ENCODE results near the gene RUFY4. TPM values are rescaled to one million over a fixed set of nuclear protein-coding genes. Genes with fewer than 3 reads are reported as not detected.
"Not testable (repeated sequence)": the region's sequence is repeated elsewhere in the genome, so short reads cannot be mapped to it uniquely, and the experiment has no call there.

RUFY4 gene, protein sequence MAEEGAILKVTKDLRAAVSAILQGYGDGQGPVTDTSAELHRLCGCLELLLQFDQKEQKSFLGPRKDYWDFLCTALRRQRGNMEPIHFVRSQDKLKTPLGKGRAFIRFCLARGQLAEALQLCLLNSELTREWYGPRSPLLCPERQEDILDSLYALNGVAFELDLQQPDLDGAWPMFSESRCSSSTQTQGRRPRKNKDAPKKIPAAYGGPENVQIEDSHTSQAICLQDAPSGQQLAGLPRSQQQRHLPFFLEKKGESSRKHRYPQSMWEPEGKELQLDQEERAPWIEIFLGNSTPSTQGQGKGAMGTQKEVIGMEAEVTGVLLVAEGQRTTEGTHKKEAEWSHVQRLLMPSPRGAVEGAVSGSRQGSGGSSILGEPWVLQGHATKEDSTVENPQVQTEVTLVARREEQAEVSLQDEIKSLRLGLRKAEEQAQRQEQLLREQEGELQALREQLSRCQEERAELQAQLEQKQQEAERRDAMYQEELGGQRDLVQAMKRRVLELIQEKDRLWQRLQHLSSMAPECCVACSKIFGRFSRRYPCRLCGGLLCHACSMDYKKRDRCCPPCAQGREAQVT
- under 1 TPM in 1 of 2 donors, not detected in 1; 0.77 TPM for total RNA-seq
- total RNA-seq = 0 to 0.15 reads per million in 2 donors

DNA sequence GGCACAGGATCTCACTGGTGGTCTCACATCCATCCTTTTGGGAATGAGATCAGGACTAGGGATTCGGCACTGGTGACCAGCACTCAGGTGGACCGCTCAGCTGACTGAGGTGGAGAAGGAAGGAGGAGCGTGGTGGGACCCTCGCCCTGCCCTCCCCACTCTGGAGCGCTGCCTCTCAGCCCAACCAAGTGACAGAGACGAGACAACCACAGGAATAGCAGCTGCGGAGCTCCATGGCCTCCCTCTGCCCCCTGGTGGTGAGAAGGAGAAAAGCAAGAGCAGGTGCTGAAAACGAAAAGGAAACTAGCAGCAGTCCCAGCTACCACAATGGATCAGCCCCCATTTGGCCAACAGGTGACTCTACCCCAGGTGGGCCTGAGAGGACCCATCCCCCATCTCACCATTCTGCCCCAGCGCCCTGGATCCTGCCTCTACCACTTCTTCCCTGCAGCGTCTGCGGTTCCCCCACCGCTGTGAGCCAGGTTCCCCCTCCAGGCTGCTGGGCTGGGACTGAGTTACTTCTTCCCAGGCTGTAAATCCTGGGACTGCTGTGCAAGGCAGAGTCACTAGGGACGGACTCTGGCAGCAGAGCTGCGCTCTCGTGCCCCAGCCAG lies at the start of gene RUFY4:
Gene RUFY4 (plus strand): TSS at position 533 of the 614 bp plus-strand sequence. CDS start 1,353 bp downstream, outside the sequence.
- Mint-ChIP-seq H3K27ac (peak within 1 kb of the TSS; percentile 27), H3K4me1 (peaks cover 13% of the 10 kb centered on the region), H3K27me3 (peaks cover 47% of the 10 kb centered on the region), H3K4me3 (peak within 1 kb of the TSS; percentile 63)
- not testable (repeated sequence) for H3K9me3 ChIP-seq (ENCODE audit: control insufficient read depth, low read length, poor library complexity, severe bottlenecking); H3K36me3 Mint-ChIP-seq (ENCODE audit: low read depth)
- peak in 2 of 3 donors; percentile 38 to 50 for DNase-seq
- ATAC-seq = peak; percentile 93

DNA sequence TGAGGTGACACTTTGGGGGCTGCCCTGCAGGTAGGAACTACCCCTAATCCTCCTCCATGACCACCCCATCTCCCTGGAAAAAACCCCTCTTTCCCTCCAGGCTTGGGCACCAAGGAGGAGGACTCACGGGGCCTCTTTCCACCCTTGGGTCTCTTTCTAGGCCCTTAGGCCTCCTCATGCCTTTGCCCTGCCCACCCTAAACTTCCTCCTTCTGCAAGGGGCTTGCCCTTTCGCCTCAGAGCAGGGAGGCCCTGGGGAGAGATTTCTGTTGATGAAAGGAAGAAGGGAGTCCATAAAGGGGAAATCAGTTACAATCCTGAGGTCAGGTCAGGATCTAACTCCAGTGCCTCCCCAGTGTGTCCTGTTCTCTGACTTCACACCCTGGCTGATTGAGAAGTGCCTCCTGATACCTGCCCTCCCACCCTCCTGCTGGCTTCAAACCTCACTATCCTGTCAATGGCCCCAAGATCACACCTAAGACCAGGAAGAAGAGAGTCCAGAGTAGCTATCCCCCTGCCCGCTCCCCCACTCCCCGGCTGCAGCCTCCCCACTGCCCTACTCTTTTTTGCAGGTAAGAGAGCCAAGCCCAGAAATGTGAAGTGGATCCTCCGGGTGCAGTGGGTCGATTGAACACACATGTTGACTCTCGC lies 49.5 kb upstream of the RUFY4 start:
- peaks cover 4% of the 10 kb centered on the region for H3K4me1 Mint-ChIP-seq
- H3K36me3 Mint-ChIP-seq (ENCODE audit: low read depth) = no peaks in the 10 kb centered on the region
- DNase-seq (no peak), ATAC-seq (no peak)
- H3K9me3 ChIP-seq (ENCODE audit: control insufficient read depth, low read length, poor library complexity, severe bottlenecking) = no peaks in the 10 kb centered on the region
- no peak overlapping the region for H3K4me3 Mint-ChIP-seq
- no peak overlapping the region for H3K27ac Mint-ChIP-seq
- peaks cover 11% of the 10 kb centered on the region for H3K27me3 Mint-ChIP-seq

DNA sequence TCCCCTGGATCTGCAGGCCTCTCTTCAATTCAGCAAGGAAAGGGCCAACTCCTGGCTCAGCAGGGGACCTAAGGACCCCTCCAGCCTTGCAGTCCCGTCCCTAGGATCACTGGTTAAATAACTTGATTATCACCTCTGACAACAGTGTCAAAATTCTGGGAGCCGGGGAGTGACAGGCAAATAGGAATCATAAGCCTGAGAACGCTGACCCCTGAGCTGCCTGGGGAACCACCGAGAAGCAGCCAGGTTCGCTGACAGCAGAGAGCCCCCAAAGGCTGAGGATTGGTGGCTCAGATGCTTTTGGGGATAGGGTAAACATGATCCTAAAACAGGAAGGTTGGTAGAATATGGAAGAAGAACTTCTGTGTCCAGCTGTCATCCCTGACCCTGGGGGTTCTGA lies 48.8 kb upstream of the RUFY4 start:
- ATAC-seq (no peak), DNase-seq (no peak)
- Mint-ChIP-seq H3K36me3 (ENCODE audit: low read depth) (no peaks in the 10 kb centered on the region), H3K27ac (no peak overlapping the region), H3K4me3 (no peak overlapping the region), H3K27me3 (peaks cover 8% of the 10 kb centered on the region), H3K4me1 (peaks cover 4% of the 10 kb centered on the region)
- H3K9me3 ChIP-seq (ENCODE audit: control insufficient read depth, low read length, poor library complexity, severe bottlenecking) = no peaks in the 10 kb centered on the region

DNA sequence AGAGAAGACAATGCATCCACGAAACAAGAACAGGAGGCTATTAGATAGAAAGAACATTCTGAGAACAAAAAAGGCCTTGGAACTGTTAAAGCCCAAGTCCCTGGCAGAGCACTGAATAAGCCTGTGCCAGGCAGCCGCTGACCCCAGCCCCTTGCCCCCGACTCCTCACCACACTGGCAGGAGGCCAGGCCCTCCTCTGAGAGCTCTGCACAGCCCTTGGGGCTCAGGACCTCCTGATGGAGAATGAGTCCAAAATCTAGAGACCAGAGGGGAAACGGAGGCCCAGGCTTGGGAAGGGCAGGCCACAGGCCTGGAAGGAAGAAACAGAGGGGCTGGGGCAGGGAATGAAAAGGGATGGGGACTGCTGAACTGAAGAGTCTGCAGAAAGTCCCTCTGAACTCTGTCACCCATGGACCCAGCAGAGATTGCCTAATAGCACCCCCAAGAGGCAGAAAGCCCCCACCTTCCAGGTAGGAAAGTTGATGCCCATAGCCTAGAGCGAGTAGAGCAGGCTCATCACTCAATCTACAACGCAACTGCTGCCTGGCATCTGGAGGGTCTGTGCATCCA lies 48.0 kb upstream of the RUFY4 start:
- Mint-ChIP-seq H3K36me3 (ENCODE audit: low read depth) (no peaks in the 10 kb centered on the region), H3K27ac (no peak overlapping the region), H3K27me3 (peaks cover 8% of the 10 kb centered on the region), H3K4me1 (peaks cover 5% of the 10 kb centered on the region), H3K4me3 (no peak overlapping the region)
- DNase-seq = no peak
- H3K9me3 ChIP-seq (ENCODE audit: control insufficient read depth, low read length, poor library complexity, severe bottlenecking) = no peaks in the 10 kb centered on the region
- ATAC-seq = no peak

DNA sequence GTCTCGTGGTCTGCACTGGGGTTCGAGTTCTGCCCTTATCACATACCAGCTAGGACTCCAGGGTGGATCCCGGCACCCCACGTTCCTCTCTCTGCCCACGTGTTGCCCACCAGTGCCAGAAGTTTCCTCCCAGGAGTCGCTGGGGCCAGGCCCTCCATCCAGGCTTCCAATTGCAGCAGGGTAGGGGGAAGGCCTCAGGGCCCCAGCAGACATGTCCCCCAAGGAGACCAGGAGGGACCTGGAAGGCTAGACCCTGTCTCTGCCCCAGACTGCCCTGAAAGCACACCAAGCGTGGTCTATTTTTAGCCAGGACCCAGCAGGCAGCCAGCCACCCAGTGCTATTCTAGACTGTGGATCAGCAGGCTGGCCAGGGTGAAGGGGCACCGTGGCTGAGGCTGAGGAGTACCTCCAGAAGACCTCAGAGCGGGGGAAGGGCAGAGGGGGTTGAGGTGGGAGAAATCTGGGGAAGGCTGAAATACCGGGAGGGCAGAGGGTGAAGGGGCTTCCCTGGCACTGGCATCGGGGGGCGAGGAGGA lies 47.4 kb upstream of the RUFY4 start:
- peaks cover 5% of the 10 kb centered on the region for H3K4me1 Mint-ChIP-seq
- no peaks in the 10 kb centered on the region for H3K36me3 Mint-ChIP-seq (ENCODE audit: low read depth)
- ATAC-seq (no peak), DNase-seq (no peak)
- peaks cover 4% of the 10 kb centered on the region for H3K27me3 Mint-ChIP-seq
- H3K27ac Mint-ChIP-seq = no peak overlapping the region
- H3K9me3 ChIP-seq (ENCODE audit: control insufficient read depth, low read length, poor library complexity, severe bottlenecking) = no peaks in the 10 kb centered on the region
- H3K4me3 Mint-ChIP-seq = no peak overlapping the region

DNA sequence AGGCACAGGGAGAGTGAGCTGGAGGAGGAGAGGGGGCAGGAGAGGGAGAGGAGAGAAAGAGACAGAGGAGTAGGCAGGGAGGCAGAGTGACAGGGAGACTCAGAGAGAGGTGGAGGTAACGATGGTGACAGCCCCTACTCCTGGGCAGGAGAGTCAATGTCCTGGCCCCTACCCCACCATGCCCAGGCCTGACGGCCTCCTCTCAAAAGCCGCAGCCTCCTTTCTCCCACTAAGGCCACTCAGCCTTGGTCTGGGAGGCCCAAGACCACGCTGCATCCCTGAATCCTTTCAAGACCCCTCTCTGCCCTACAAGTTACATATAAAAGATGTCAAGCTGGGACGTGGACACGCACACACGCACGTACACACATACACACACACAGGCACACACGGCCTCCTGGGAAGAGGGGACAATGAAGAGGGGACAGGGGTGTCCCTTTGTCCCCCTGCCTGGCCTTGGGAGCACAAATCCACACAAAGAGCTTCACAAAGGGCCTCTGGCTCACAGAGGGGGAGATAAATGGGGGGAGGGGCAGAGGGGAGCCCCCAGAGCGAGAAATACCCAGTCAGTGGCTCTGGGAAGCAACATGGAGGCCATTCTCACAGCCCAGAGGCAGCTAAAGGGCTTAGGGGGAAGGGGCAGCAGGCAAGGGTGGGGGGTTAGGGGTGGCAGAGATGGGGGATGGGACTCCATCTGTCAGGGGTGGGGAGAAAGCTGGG lies 46.8 kb upstream of the RUFY4 start:
- H3K27me3 Mint-ChIP-seq = peaks cover 4% of the 10 kb centered on the region
- peaks cover 4% of the 10 kb centered on the region for H3K4me1 Mint-ChIP-seq
- ATAC-seq (no peak), DNase-seq (no peak)
- no peak overlapping the region for H3K4me3 Mint-ChIP-seq
- H3K9me3 ChIP-seq (ENCODE audit: control insufficient read depth, low read length, poor library complexity, severe bottlenecking) = no peaks in the 10 kb centered on the region
- no peaks in the 10 kb centered on the region for H3K36me3 Mint-ChIP-seq (ENCODE audit: low read depth)
- no peak overlapping the region for H3K27ac Mint-ChIP-seq

DNA sequence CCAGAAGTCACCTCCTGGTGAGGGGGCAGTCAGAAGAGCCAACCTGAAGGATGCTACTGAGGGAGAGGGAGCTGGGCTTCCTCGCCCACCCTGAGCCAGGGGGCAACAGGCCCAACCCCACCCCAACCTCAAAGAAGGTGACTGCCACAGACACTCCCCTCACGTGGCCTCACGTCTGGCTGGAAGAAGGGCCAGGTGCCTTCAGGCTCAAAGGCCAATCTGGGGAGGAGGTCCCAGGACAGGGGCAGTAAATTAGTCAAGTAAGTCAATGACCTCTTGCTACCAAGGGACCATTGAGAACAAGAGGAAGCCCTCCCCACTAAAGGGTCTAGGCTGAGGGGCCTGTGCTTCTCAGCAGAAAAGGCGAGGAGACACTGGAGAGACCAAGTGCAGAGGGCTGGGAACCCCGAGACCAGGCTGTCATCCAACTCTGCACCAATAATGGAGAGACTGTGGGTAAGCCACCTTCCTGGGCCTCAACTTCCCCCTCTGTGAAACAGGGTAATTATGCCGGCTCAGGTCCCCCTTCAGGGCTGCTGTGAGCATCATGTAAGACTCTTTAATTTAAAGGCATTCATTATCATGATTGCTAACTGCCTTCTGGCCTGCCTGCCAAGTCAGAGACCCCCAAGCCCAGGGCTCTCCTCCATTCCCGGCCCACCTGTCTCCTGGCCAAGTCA lies 46.1 kb upstream of the RUFY4 start:
- no peaks in the 10 kb centered on the region for H3K36me3 Mint-ChIP-seq (ENCODE audit: low read depth)
- H3K4me3 Mint-ChIP-seq = no peak overlapping the region
- no peak for DNase-seq
- H3K27ac Mint-ChIP-seq = no peak overlapping the region
- H3K4me1 Mint-ChIP-seq = peaks cover 3% of the 10 kb centered on the region
- no peaks in the 10 kb centered on the region for H3K9me3 ChIP-seq (ENCODE audit: control insufficient read depth, low read length, poor library complexity, severe bottlenecking)
- peaks cover 4% of the 10 kb centered on the region for H3K27me3 Mint-ChIP-seq
- no peak for ATAC-seq

DNA sequence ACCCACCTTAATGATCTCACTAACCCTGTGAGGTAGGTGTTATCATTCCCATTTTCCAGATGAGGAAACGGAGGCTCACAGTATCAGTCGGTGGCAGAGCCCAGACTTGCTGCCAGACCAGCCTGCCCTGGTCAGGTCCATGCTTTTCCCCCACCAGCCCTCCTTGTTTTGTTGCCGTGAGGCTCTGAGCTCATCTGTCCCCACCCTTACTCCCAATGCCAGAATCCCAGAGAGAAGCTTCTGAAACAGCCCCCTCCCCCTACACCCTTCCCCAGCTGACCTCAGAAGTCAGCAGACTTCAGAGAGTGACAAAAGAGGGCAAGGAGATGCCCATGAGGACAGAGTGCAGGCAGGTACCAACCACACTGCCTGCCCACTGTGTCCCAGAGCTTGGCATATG lies 45.4 kb upstream of the RUFY4 start:
- H3K27ac Mint-ChIP-seq = no peak overlapping the region

DNA sequence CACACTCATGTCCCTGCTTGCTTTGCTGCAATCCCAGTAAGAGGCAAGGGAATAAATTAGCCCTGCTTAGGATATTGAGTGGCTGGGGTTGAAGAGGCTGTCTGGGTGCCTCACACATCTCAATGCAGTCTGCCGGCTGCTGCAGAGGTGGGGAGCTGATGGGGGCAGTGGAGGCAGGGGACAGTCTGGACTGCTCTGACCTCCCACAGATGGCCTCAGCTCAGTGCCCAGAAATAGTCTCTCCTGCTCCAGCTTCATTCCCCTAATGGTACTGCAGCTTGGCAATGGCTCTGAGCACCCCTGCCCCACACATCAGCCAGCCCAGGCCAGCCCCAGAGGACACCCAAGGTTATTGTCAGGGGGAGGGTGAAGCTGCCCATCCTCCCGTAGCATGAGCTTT lies 44.7 kb upstream of the RUFY4 start:
- Mint-ChIP-seq H3K4me1 (peaks cover 2% of the 10 kb centered on the region), H3K27me3 (peaks cover 4% of the 10 kb centered on the region), H3K27ac (no peak overlapping the region), H3K4me3 (no peak overlapping the region), H3K36me3 (ENCODE audit: low read depth) (no peaks in the 10 kb centered on the region)
- no peaks in the 10 kb centered on the region for H3K9me3 ChIP-seq (ENCODE audit: control insufficient read depth, low read length, poor library complexity, severe bottlenecking)
- ATAC-seq = no peak
- DNase-seq = no peak

More for the DNA sequence above, 45.4 kb upstream of the RUFY4 start:
- H3K36me3 Mint-ChIP-seq (ENCODE audit: low read depth) = no peaks in the 10 kb centered on the region
- no peak overlapping the region for H3K4me3 Mint-ChIP-seq
- H3K4me1 Mint-ChIP-seq = peaks cover 2% of the 10 kb centered on the region
- no peaks in the 10 kb centered on the region for H3K9me3 ChIP-seq (ENCODE audit: control insufficient read depth, low read length, poor library complexity, severe bottlenecking)
- H3K27me3 Mint-ChIP-seq = peaks cover 4% of the 10 kb centered on the region
- peak in 1 of 3 donors; percentile 2 for DNase-seq
- no peak for ATAC-seq

DNA sequence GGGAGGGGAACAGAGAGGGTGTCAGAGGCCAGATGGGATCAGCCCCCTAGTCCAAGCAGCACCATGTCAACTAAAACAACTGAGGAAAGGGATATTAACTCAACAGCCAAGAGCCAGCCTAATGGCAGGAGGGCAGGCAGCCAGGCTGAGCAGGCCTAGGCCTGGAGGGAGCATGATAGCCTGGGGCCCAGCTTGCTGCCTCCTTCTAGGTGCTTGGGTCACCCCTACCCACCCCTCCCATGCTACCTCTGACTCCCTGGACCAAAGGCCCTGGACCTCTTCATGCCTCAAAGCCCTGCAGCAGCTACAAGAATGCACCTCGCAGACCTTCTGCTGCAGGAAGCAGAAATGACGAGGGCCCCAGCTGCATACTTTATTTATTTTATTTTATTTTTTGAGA lies 44.2 kb upstream of the RUFY4 start:
- H3K9me3 ChIP-seq (ENCODE audit: control insufficient read depth, low read length, poor library complexity, severe bottlenecking) = no peaks in the 10 kb centered on the region
- Mint-ChIP-seq H3K27me3 (peaks cover 4% of the 10 kb centered on the region), H3K4me3 (no peak overlapping the region), H3K36me3 (ENCODE audit: low read depth) (no peaks in the 10 kb centered on the region), H3K4me1 (peaks cover 2% of the 10 kb centered on the region), H3K27ac (no peak overlapping the region)
- no peak for ATAC-seq
- DNase-seq = no peak

DNA sequence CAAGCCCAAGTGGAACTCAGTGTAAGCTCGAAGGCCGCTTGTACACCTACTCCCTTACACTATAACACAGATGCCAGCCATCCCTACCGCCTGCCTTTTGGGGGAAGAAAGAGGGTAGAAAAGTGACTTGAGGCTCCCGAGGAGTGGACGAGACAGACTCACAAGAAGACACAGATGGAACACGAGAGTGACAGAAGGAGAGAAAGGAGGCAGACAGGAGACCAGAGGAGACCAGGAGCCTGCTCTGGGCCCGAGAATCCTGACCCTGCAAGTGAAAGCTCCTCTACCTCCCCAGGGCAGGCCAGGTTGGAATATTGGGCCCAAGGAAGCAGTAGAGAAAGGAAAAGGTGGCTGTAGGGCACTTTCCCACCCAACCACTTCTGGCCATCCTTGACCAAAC lies 42.8 kb upstream of the RUFY4 start:
- no peaks in the 10 kb centered on the region for H3K36me3 Mint-ChIP-seq (ENCODE audit: low read depth)
- H3K4me3 Mint-ChIP-seq = no peak overlapping the region
- peaks cover 2% of the 10 kb centered on the region for H3K4me1 Mint-ChIP-seq
- H3K27me3 Mint-ChIP-seq = no peaks in the 10 kb centered on the region
- no peaks in the 10 kb centered on the region for H3K9me3 ChIP-seq (ENCODE audit: control insufficient read depth, low read length, poor library complexity, severe bottlenecking)
- H3K27ac Mint-ChIP-seq = no peak overlapping the region
- ATAC-seq (no peak), DNase-seq (no peak)
